GM19395 (cell line): ENCODE data around the gene ATXN7L1.

Experiments
- ATAC-seq: cut with Tn5 transposase; IDR thresholded peaks from one replicate; pipeline ENCODE4 v1.9.1; 2021; ENCODE audit warnings: mild to moderate bottlenecking, moderate library complexity; ENCODE audit not compliant: unreplicated experiment

Gene ATXN7L1

GRCh38 chr7:105830405-105831301 is 45.7 kb downstream of the ATXN7L1 start:
- no peak for ATAC-seq

GRCh38 chr7:105829681-105830322 is 46.6 kb downstream of the ATXN7L1 start:
- ATAC-seq: no peak

GRCh38 chr7:105828141-105828540 is 48.3 kb downstream of the ATXN7L1 start:
- ATAC-seq: no peak

GRCh38 chr7:105827151-105827875 is 49.1 kb downstream of the ATXN7L1 start:
- ATAC-seq: no peak

GRCh38 chr7:105826143-105826542 is 50.3 kb downstream of the ATXN7L1 start:
- no peak for ATAC-seq

GRCh38 chr7:105825371-105825770 is 51.0 kb downstream of the ATXN7L1 start:
- ATAC-seq: no peak

- ATAC-seq: no peak
Measured at GRCh38 chr7:105822806-105823205, 53.6 kb downstream of the ATXN7L1 start.

- no peak for ATAC-seq
Measured at GRCh38 chr7:105821527-105821926, 54.9 kb downstream of the ATXN7L1 start.

GRCh38 chr7:105820363-105821066 is 55.9 kb downstream of the ATXN7L1 start:
- ATAC-seq: no peak

- no peak for ATAC-seq
Measured at GRCh38 chr7:105819559-105819958, 56.8 kb downstream of the ATXN7L1 start.

GRCh38 chr7:105816954-105817615 is 59.3 kb downstream of the ATXN7L1 start:
- no peak for ATAC-seq

- ATAC-seq: no peak
Measured at GRCh38 chr7:105816266-105816843, 60.0 kb downstream of the ATXN7L1 start.

GRCh38 chr7:105815576-105815975 is 60.8 kb downstream of the ATXN7L1 start:
- no peak for ATAC-seq

- ATAC-seq: no peak
Measured at GRCh38 chr7:105814481-105814880, 61.9 kb downstream of the ATXN7L1 start.

GRCh38 chr7:105811189-105811847 is 65.1 kb downstream of the ATXN7L1 start:
- no peak for ATAC-seq

GRCh38 chr7:105810556-105810955 is 65.8 kb downstream of the ATXN7L1 start:
- ATAC-seq: no peak

GRCh38 chr7:105808703-105809590 is 67.5 kb downstream of the ATXN7L1 start:
- peak; percentile 98 for ATAC-seq

GRCh38 chr7:105808209-105808608 is 68.2 kb downstream of the ATXN7L1 start:
- no peak for ATAC-seq

GRCh38 chr7:105807448-105807762 is 69.0 kb downstream of the ATXN7L1 start:
- ATAC-seq: no peak
